ENCODE results near the gene FAAP24.
"Not testable (repeated sequence)": the region's sequence is repeated elsewhere in the genome, so short reads cannot be mapped to it uniquely, and the experiment has no call there.

The FAAP24 gene

GRCh38 chr19:32971715-32972540 is at the start of gene FAAP24, which contains the start of gene CEP89:
Gene FAAP24 (plus strand): TSS chr19:32972242. CDS start chr19:32973197, 955 bp downstream.
Gene CEP89 (minus strand): TSS chr19:32971958. CDS start chr19:32971874, 84 bp downstream.
- DNase-seq (ENCODE audit: low read depth), result peak; percentile 99

- DNase-seq (ENCODE audit: low read depth), result no peak
Measured at GRCh38 chr19:32924200-32924599, 47.8 kb upstream of the FAAP24 start.

GRCh38 chr19:32928806-32929205 is 43.2 kb upstream of the FAAP24 start:
- DNase-seq (ENCODE audit: low read depth), result no peak

- DNase-seq (ENCODE audit: low read depth), result no peak
Measured at GRCh38 chr19:32930567-32930966, 41.5 kb upstream of the FAAP24 start.

- no peak for DNase-seq (ENCODE audit: low read depth)
Measured at GRCh38 chr19:32933571-32933970, 38.5 kb upstream of the FAAP24 start.

GRCh38 chr19:32935629-32936028 is 36.4 kb upstream of the FAAP24 start:
- no peak for DNase-seq (ENCODE audit: low read depth)

- no peak for DNase-seq (ENCODE audit: low read depth)
Measured at GRCh38 chr19:32936065-32936464, 36.0 kb upstream of the FAAP24 start.

GRCh38 chr19:32941273-32941672 is 30.8 kb upstream of the FAAP24 start:
- not testable (repeated sequence) for DNase-seq (ENCODE audit: low read depth)

- no peak for DNase-seq (ENCODE audit: low read depth)
Measured at GRCh38 chr19:32945260-32945659, 26.8 kb upstream of the FAAP24 start.

- DNase-seq (ENCODE audit: low read depth), result no peak
Measured at GRCh38 chr19:32966750-32967149, 5.3 kb upstream of the FAAP24 start.

GRCh38 chr19:32969549-32969948 is 2.5 kb upstream of the FAAP24 start:
- no peak for DNase-seq (ENCODE audit: low read depth)

GRCh38 chr19:32971012-32971595 is 938 bp upstream of the FAAP24 start:
- DNase-seq (ENCODE audit: low read depth), result no peak

GRCh38 chr19:32976223-32976805 is 4.3 kb downstream of the FAAP24 start:
- peak; percentile 43 for DNase-seq (ENCODE audit: low read depth)

- DNase-seq (ENCODE audit: low read depth), result no peak
Measured at GRCh38 chr19:32977280-32977679, 5.2 kb downstream of the FAAP24 start.

GRCh38 chr19:32977813-32978212 is 5.8 kb downstream of the FAAP24 start:
- not testable (repeated sequence) for DNase-seq (ENCODE audit: low read depth)

GRCh38 chr19:32979807-32980206 is 7.8 kb downstream of the FAAP24 start:
- DNase-seq (ENCODE audit: low read depth), result not testable (repeated sequence)

- not testable (repeated sequence) for DNase-seq (ENCODE audit: low read depth)
Measured at GRCh38 chr19:32982488-32982887, 10.4 kb downstream of the FAAP24 start.

- not testable (repeated sequence) for DNase-seq (ENCODE audit: low read depth)
Measured at GRCh38 chr19:32988254-32988653, 16.2 kb downstream of the FAAP24 start.

GRCh38 chr19:32988724-32989123 is 16.7 kb downstream of the FAAP24 start:
- DNase-seq (ENCODE audit: low read depth), result no peak

GRCh38 chr19:32995966-32996365 is 23.9 kb downstream of the FAAP24 start:
- not testable (repeated sequence) for DNase-seq (ENCODE audit: low read depth)

GRCh38 chr19:32997061-32997464 is 25.0 kb downstream of the FAAP24 start:
- not testable (repeated sequence) for DNase-seq (ENCODE audit: low read depth)

GRCh38 chr19:32997716-32998355 is 25.8 kb downstream of the FAAP24 start:
- DNase-seq (ENCODE audit: low read depth), result no peak
